Stomach (tissue), 4 donors: Measurements from ENCODE around the gene PHF11.

ENCODE experiments used
- CTCF ChIP-seq, 7 experiments: fragments of 450-650 bp in 4 of 7; fragments of 200-600 bp in 3 of 7; sonication (generic) in 3 of 7; IDR thresholded peaks; one replicate each; pipeline ENCODE4 v1.5.1; 2016 to 2019; ENCODE audit warnings: antibody characterized with exemption in 7 of 7, control low read depth in 2 of 7, mild to moderate bottlenecking in 1 of 7
- EP300 ChIP-seq: sonication (generic); formaldehyde crosslinking; IDR thresholded peaks from one replicate; pipeline ENCODE4 v1.6.1; 2017; ENCODE audit warnings: antibody characterized with exemption

- TF ChIP-seq CTCF (IDR thresholded peaks at IDR 0.05) (no peak), EP300 (no peak)
Measured at GRCh38 chr13:49554387-49554786, 58.6 kb downstream of the PHF11 start.
